ENCODE data around the gene DDX55. TPM values are rescaled to one million over a fixed set of nuclear protein-coding genes. Genes with fewer than 3 reads are reported as not detected.

DDX55 gene
- total and polyA plus RNA-seq, 2 of the 13 experiments (the other 11 are each of a cell fraction or from before 2014, with no cell fraction given): 22.2 to 37.0 TPM

GRCh38 chr12:123656392-123656791, 54.5 kb downstream of the DDX55 start (continued):
- TF ChIP-seq ZNF329 (CRISPR knock-in tag; IDR thresholded peaks at IDR 0.05; ENCODE audit: low read depth) (no peak), MAFK (conservative IDR thresholded peaks at IDR 0.05 in 1 of 2, IDR thresholded peaks at IDR 0.05 in 1 of 2; ENCODE audit: low read length in 2 of 2) (no peak), U2AF2 (IDR thresholded peaks at IDR 0.05; ENCODE audit: low read depth, low read length) (no peak), FUBP1 (CRISPR knock-in tag; IDR thresholded peaks at IDR 0.05; ENCODE audit: borderline replicate concordance) (no peak), SIX4 (CRISPR knock-in tag; IDR thresholded peaks at IDR 0.05) (no peak)
- TF ChIP-seq, protein P1, sequence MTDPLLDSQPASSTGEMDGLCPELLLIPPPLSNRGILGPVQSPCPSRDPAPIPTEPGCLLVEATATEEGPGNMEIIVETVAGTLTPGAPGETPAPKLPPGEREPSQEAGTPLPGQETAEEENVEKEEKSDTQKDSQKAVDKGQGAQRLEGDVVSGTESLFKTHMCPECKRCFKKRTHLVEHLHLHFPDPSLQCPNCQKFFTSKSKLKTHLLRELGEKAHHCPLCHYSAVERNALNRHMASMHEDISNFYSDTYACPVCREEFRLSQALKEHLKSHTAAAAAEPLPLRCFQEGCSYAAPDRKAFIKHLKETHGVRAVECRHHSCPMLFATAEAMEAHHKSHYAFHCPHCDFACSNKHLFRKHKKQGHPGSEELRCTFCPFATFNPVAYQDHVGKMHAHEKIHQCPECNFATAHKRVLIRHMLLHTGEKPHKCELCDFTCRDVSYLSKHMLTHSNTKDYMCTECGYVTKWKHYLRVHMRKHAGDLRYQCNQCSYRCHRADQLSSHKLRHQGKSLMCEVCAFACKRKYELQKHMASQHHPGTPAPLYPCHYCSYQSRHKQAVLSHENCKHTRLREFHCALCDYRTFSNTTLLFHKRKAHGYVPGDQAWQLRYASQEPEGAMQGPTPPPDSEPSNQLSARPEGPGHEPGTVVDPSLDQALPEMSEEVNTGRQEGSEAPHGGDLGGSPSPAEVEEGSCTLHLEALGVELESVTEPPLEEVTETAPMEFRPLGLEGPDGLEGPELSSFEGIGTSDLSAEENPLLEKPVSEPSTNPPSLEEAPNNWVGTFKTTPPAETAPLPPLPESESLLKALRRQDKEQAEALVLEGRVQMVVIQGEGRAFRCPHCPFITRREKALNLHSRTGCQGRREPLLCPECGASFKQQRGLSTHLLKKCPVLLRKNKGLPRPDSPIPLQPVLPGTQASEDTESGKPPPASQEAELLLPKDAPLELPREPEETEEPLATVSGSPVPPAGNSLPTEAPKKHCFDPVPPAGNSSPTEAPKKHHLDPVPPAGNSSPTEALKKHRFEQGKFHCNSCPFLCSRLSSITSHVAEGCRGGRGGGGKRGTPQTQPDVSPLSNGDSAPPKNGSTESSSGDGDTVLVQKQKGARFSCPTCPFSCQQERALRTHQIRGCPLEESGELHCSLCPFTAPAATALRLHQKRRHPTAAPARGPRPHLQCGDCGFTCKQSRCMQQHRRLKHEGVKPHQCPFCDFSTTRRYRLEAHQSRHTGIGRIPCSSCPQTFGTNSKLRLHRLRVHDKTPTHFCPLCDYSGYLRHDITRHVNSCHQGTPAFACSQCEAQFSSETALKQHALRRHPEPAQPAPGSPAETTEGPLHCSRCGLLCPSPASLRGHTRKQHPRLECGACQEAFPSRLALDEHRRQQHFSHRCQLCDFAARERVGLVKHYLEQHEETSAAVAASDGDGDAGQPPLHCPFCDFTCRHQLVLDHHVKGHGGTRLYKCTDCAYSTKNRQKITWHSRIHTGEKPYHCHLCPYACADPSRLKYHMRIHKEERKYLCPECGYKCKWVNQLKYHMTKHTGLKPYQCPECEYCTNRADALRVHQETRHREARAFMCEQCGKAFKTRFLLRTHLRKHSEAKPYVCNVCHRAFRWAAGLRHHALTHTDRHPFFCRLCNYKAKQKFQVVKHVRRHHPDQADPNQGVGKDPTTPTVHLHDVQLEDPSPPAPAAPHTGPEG (CRISPR knock-in tag; IDR thresholded peaks at IDR 0.05): no peak

All from HepG2 (cell line).